Tibial nerve (tissue), 4 donors: Measurements from ENCODE around the gene P3H3. TPM values are rescaled to one million over a fixed set of nuclear protein-coding genes. Genes with fewer than 3 reads are reported as not detected.
"Not testable (repeated sequence)": the region's sequence is repeated elsewhere in the genome, so short reads cannot be mapped to it uniquely, and the experiment has no call there.

Experiments used
- DNase-seq, 2 donors: peaks; one replicate each; pipeline ENCODE4 v3.0.0-alpha.2; 2019; ENCODE audit warnings: low spot score in 2 of 2
- H3K27ac ChIP-seq, 4 donors: fragments of 200-600 bp; sonication (generic) in 3 of 4; one replicate each; pipeline ENCODE4 v1.5.1; 2017 to 2019; ENCODE audit warnings: mild to moderate bottlenecking in 1 of 4
- H3K27me3 ChIP-seq, 2 donors: fragments of 200-600 bp; sonication (generic) in 1 of 2; one replicate each; pipeline versions ENCODE4 v1.5.1 to v1.6.0; 2017 to 2019
- H3K36me3 ChIP-seq, 3 donors: fragments of 200-600 bp; sonication (generic); one replicate each; pipeline ENCODE4 v1.5.1; 2018 to 2019
- H3K4me1 ChIP-seq, 4 donors: fragments of 200-600 bp; sonication (generic) in 3 of 4; one replicate each; pipeline ENCODE4 v1.5.1; 2017 to 2019
- H3K4me3 ChIP-seq, 4 donors: fragments of 200-600 bp; sonication (generic) in 3 of 4; one replicate each; pipeline ENCODE4 v1.5.1; 2017 to 2019; ENCODE audit warnings: mild to moderate bottlenecking in 1 of 4, moderate library complexity in 1 of 4
- H3K9me3 ChIP-seq, 4 donors: fragments of 200-600 bp; sonication (generic) in 3 of 4; one replicate each; pipeline ENCODE4 v1.5.1; 2017 to 2019
- EP300 ChIP-seq, 2 donors: sonication (generic); formaldehyde crosslinking; IDR thresholded peaks; one replicate each; pipeline ENCODE4 v1.6.1; 2017; ENCODE audit warnings: antibody characterized with exemption in 2 of 2, mild to moderate bottlenecking in 1 of 2
- POLR2A ChIP-seq, 2 donors: fragments of 450-650 bp; IDR thresholded peaks; one replicate each; pipeline ENCODE4 v1.6.1; 2017; ENCODE audit warnings: antibody characterized with exemption in 2 of 2, mild to moderate bottlenecking in 2 of 2, moderate library complexity in 2 of 2
- WGBS, 2 donors: methylation state at CpG; one replicate each; pipeline ENCODE4 v1.1.5; 2018; 5-methylcytosine and 5-hydroxymethylcytosine counted together
- total RNA-seq, 4 donors: library from RNA; depleted of rRNA; stranded (reverse); fragments of >200 nt; gene quantifications; one replicate each; pipeline ENCODE4 v1.1.0, GENCODE V29; 2016
- TF ChIP-seq, protein P1 (sequence below), 5 experiments: fragments of 200-600 bp in 3 of 5; fragments of 450-650 bp in 2 of 5; sonication (generic) in 3 of 5; IDR thresholded peaks; one replicate each; pipeline ENCODE4 v1.5.1; 2016 to 2019; ENCODE audit warnings: antibody characterized with exemption in 5 of 5, mild to moderate bottlenecking in 3 of 5, moderate library complexity in 2 of 5

Gene P3H3
- total RNA-seq, 4 donors from 2014 or later = 14.6 to 45.8 (median 36.4) TPM

DNA sequence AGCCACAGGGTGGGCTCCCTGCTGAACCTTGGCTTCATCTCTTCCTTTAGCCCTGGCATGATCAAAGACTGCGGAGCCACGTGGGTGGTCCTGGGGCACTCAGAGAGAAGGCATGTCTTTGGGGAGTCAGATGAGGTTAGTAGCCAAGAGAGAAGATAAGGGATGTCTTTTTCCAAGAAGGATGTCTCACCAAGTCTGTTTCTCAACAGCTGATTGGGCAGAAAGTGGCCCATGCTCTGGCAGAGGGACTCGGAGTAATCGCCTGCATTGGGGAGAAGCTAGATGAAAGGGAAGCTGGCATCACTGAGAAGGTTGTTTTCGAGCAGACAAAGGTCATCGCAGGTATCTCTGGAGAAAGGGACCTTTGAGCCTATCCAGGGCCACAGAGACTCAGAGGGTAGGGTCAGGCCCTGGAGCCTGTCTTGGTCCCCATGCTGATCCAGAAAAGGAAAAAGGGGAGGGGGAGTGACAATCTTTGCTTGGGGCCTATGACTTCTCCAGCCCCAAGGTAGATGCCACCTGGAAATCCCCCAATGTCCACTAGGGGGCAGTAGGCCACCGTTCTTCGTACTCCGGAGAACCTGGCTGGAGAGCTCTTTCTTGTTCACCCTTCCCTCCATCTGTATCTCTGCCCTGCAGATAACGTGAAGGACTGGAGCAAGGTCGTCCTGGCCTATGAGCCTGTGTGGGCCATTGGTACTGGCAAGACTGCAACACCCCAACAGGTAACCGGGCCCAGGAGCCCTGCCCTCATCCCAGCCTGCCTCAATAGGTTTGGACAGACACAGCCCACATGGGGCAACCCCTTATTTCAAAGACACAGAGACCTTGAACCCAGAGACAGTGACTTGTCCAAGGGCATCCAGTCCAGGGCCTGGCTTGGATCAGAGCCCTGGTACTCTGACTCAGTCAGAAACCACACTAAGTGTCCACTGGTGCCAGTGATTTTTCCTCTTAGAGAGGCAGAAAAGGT lies 41.1 kb downstream of the P3H3 start:
- Histone ChIP-seq H3K4me1 (peaks cover 0 to 60% (median 32%) of the 10 kb centered on the region in 4 donors), H3K27ac (peak overlapping the region in 3 of 4 donors; percentile 94 to 98 (median 97)), H3K27me3 (no peaks in the 10 kb centered on the region), H3K36me3 (peaks cover 0 to 41% (median 0%) of the 10 kb centered on the region in 3 donors), H3K9me3 (no peaks in the 10 kb centered on the region), H3K4me3 (peak overlapping the region in 1 of 4 donors; percentile 76)
- peak; percentile 69 to 88 for DNase-seq
- no peak for TF ChIP-seq POLR2A (IDR thresholded peaks at IDR 0.05)
- TF ChIP-seq, protein P1, sequence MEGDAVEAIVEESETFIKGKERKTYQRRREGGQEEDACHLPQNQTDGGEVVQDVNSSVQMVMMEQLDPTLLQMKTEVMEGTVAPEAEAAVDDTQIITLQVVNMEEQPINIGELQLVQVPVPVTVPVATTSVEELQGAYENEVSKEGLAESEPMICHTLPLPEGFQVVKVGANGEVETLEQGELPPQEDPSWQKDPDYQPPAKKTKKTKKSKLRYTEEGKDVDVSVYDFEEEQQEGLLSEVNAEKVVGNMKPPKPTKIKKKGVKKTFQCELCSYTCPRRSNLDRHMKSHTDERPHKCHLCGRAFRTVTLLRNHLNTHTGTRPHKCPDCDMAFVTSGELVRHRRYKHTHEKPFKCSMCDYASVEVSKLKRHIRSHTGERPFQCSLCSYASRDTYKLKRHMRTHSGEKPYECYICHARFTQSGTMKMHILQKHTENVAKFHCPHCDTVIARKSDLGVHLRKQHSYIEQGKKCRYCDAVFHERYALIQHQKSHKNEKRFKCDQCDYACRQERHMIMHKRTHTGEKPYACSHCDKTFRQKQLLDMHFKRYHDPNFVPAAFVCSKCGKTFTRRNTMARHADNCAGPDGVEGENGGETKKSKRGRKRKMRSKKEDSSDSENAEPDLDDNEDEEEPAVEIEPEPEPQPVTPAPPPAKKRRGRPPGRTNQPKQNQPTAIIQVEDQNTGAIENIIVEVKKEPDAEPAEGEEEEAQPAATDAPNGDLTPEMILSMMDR (IDR thresholded peaks at IDR 0.05) = peak; percentile 84 to 95 (median 88)
- 29 to 34% methylated on average over 12 of the region's 12 CpGs for WGBS, 2 donors

DNA sequence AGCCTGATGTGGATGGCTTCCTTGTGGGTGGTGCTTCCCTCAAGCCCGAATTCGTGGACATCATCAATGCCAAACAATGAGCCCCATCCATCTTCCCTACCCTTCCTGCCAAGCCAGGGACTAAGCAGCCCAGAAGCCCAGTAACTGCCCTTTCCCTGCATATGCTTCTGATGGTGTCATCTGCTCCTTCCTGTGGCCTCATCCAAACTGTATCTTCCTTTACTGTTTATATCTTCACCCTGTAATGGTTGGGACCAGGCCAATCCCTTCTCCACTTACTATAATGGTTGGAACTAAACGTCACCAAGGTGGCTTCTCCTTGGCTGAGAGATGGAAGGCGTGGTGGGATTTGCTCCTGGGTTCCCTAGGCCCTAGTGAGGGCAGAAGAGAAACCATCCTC lies 42.1 kb downstream of the P3H3 start:
- Histone ChIP-seq H3K27ac (peak overlapping the region in 1 of 4 donors; percentile 94), H3K36me3 (peaks cover 0 to 31% (median 0%) of the 10 kb centered on the region in 3 donors), H3K4me1 (peaks cover 0 to 65% (median 32%) of the 10 kb centered on the region in 4 donors)
- 71 to 73% methylated on average over 4 of the region's 4 CpGs for WGBS, 2 donors
- not testable (repeated sequence) for H3K9me3 ChIP-seq, DNase-seq, H3K4me3 ChIP-seq, H3K27me3 ChIP-seq

DNA sequence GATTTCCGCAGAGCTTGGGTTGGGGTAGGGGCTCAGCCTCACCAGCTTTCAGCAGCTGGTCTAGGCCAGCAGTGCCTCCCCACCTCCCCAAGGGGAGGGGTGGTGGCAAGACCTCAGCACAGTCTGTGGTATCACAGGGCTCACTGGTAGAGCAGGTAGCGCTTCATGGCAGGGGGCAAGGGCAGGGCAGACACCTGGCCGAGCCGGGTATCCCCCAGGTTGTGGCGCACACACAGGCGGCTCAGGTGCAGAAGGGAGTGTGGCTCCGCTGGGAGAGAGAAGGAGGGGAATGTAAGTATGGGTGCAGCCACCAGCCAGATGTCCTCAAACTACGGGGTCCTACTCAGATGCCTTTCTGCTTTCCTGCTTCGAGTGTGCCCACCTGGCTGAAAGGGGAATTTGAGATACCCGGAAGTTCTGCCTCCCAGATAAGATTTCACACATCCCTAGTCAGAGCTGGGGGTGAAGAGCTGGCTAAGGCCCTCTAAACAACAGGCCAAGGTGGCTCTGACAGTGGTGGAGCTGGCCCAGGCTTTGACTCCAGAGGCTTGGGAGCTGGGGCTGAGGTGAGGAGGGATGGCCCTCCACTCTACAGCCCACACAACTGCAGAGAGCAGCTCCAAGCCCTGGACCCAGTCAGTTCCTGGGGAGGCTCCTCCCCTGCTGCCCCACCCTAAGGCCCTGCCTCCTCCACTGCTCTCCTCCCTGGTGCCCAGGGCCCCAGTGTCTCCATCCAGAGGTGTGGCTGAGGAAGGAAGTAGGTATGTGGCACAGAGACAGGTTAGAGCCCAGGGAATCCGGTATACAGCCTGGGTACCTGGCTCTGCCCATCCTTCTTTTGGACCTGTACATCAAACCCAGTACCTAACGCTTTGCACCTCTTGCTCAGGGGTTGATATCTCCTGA lies 43.1 kb downstream of the P3H3 start:
- no peak for DNase-seq
- peaks cover 0 to 21% (median 0%) of the 10 kb centered on the region in 3 donors for H3K36me3 ChIP-seq
- 82 to 84% methylated on average over 12 of the region's 12 CpGs for WGBS, 2 donors
- peak overlapping the region in 2 of 4 donors; percentile 90 to 92 for H3K27ac ChIP-seq
- peaks cover 0 to 64% (median 32%) of the 10 kb centered on the region in 4 donors for H3K4me1 ChIP-seq
- TF ChIP-seq, protein P1 (IDR thresholded peaks at IDR 0.05) = no peak
- TF ChIP-seq POLR2A (IDR thresholded peaks at IDR 0.05) (no peak), EP300 (IDR thresholded peaks at IDR 0.05) (no peak)
- peak overlapping the region in 1 of 4 donors; percentile 89 for H3K4me3 ChIP-seq
- no peaks in the 10 kb centered on the region for H3K27me3 ChIP-seq
- H3K9me3 ChIP-seq = no peaks in the 10 kb centered on the region

DNA sequence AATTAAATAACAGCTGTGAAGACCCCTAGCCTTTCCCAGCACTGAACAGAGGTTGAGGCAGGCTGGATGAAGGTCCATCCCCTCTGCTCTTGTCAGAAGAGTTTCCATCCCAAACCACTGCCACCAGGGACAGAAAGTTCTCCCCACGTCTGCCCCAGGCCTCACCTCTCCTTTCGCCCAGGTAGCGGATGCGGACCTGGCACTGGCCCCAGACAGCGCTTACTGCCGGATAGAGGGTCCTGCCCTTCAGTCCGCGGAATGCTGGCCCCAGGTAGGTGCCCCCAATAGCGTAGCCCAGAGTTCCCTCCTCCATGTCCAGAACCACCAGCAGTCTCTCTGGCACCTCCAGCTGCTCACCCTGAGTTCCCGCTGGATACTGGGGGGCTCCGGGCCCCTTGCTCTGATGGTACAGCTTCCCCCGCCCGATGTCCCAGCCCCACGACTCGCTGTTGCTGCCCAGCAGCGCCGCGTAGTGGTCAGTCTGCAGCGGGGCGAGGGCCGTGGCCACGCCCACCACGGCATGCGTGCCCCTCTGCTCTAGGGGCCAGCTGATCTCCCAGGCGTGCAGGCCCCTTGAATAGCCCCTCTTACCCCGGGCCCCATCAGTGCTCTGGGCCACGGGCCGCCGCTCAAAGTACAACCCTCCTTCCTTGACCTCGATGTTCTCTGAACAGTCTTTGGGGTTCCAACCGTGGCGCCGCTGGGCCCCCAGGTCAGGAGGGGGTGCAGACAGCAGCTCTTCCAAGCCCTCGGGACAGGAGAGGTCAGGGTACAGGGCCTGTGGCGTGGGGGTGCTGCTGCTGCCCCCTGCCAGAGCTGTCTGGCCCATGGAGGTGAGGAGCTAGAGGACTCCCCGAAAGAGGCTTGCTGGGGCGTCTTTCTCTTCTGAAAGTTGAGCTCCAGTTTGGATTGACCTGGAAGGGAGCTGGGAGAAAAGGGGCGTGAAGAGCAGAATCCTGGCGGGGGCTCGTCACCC lies 44.2 kb downstream of the P3H3 start:
- Histone ChIP-seq H3K4me3 (peak overlapping the region; percentile 65 to 94 (median 82)), H3K4me1 (peaks cover 0 to 56% (median 32%) of the 10 kb centered on the region in 4 donors), H3K36me3 (peaks cover 0 to 20% (median 0%) of the 10 kb centered on the region in 3 donors), H3K27me3 (no peaks in the 10 kb centered on the region), H3K9me3 (no peaks in the 10 kb centered on the region), H3K27ac (peak overlapping the region; percentile 69 to 93 (median 91))
- no peak for TF ChIP-seq POLR2A (IDR thresholded peaks at IDR 0.05)
- TF ChIP-seq, protein P1 (IDR thresholded peaks at IDR 0.05) = peak; percentile 92 to 97 (median 94)
- TF ChIP-seq EP300 (IDR thresholded peaks at IDR 0.05) = peak in 1 of 2 donors; percentile 44
- WGBS, 2 donors = 1 to 4% methylated on average over 15 to 34 of the region's 40 CpGs
- DNase-seq = peak; percentile 76 to 84
